Stimulated activated CD4-positive, alpha-beta T cell treated with anti-CD3 and anti-CD28 coated beads, Interleukin-2, amount 100 ng/mL, for 24 hours (primary cell): Measurements from ENCODE around the gene LVRN.

Experiments
- DNase-seq, 2 donors: peaks; one replicate each; pipeline ENCODE4 v3.0.0-alpha.2; 2020

Gene LVRN

DNA sequence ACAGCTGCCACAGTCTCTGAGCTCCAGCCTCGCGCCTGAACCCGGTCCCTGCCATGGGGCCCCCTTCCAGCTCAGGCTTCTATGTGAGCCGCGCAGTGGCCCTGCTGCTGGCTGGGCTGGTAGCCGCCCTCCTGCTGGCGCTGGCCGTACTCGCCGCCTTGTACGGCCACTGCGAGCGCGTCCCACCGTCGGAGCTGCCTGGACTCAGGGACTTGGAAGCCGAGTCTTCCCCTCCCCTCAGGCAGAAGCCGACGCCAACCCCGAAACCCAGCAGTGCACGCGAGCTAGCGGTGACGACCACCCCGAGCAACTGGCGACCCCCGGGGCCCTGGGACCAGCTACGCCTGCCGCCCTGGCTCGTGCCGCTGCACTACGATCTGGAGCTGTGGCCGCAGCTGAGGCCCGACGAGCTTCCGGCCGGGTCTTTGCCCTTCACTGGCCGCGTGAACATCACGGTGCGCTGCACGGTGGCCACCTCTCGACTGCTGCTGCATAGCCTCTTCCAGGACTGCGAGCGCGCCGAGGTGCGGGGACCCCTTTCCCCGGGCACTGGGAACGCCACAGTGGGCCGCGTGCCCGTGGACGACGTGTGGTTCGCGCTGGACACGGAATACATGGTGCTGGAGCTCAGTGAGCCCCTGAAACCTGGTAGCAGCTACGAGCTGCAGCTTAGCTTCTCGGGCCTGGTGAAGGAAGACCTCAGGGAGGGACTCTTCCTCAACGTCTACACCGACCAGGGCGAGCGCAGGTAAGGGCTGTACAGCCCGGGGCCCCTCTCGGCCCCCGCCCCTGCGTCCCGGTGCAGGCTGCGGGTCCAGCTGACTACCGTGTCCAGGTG, 509 bp downstream of the LVRN start:
- DNase-seq, result no peak

DNA sequence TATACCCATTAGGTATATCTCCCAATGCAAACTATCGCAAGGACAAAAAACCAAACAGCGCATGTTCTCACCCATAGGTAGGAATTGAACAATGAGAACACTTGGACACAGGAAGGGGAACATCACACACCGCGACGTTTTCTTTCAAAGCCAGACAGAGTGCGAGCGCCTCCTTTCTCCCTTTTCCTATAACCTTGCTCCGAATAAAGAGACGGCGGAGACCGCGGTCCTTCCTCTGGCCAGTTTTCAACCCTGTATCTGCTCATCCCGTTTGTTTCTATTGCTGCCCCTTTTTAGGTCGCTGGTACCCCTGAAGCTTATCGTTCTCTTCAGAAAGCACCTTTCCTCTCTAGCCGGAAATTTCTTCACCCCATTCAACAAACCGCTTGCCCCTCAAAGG, 1.3 kb downstream of the LVRN start:
- no peak for DNase-seq

DNA sequence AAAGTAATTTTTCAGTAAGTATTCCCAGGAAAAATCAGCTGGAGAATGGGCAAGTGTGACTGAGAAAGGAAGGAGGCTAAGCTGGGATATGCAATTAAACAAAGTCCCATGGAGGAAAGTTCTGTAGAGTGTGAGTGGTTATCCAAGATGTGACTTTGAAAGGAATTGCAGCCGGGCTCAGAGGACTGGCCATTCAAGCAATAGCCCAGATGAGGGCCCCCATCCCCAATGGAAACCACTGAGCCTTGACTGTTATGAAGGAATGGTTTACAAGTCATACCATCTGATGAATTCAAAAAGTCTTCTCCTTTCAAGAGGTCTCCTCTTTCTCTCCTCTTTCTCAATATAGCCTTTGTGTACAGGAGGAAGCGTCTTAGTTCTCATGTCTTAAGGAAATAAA, 6.5 kb downstream of the LVRN start:
- no peak for DNase-seq

DNA sequence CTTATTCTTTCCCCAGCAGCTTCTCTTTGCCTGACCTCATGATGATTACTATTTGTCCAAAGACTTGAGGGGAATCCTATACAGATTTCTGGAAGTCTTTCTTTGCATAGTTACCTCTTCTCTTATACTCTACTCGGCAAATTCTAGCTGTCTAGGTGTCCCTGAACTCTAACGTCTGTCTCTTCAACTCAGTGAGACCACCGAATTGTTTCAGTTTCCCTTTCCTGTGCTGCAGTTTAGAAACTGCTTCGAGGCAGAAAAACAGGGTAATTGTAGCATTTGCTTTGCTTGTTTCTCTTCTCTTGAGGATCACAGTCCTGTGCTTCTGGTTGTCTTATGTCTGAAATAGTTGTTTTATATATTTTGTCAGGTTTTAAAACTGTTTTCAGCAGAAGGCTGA, 14.8 kb downstream of the LVRN start:
- DNase-seq, result no peak

DNA sequence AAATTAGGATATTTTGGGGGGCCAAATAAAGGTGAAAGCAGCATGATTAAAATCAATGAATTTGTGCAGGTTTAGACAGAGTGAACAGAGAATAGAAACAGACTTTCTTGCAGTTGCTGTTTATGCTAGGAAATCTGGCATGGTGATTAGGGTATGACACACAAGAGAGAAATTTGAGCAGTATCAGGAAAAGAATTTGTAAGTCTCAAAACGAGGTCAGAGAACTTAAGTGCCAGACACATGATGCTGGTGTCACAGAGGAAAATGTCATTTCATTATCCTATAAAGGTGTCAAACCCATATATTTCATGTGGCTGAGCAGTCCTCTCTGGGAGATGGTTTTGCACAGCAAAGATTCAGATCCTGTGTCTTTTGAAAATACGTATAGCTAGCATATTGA, 15.7 kb downstream of the LVRN start:
- DNase-seq, result no peak

DNA sequence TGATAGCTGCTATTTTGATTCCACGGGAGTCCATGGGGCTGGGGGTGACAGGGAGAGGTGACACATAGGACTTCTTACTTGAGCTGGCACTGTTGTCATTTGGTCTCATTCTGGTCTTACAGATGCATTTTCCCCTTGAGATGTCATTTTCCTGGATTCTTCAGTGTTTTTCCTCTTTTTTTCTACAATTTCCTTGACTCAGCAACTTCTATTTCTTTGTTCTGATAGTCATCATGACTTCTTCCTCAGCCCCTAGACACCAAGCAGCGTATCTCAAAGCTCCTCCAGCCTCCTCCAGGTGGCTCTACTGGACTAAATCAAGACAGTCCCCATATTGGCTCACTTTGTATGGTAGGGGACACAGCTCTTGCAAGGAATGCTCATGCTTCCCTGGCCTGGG, 16.5 kb downstream of the LVRN start:
- no peak for DNase-seq

DNA sequence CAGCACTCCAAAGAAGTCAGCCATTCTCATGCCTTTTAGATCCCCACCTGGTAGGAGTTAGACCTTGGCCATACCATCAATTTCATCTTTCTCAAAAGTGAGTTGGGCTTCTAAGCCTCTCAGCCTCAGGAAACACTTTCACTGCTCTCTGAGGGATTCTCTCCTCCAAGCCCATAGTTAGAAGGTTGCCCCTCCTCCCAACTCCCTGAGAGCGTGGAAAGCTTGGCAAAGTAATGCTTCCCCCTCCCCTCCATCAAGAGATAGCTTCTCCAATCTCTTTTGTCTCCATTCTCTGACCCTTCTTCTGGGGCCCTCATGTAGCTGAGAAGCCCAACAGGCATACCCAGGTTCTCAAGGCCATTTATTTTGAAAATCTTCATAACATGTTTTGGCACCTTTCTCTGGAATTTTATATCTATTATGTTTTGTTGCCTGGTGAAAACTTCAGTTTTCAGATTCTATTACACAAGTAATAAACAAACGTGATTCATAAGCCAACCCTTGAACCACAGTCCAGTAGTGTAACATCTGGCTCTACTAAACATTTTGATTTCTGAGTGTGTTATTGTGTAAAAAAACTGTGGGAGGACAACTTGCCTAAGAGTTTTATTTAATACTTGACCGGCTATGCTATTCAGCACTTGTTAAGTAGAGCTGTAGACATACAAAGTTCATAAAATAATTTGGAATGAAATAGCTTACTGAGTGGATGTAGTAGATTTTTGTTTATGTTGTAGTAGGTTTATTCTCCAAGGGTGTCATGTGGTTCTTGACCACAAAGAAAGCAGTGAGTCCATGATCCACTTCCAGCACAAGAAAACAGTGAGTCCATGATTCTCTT, 17.1 kb downstream of the LVRN start:
- DNase-seq, result no peak

DNA sequence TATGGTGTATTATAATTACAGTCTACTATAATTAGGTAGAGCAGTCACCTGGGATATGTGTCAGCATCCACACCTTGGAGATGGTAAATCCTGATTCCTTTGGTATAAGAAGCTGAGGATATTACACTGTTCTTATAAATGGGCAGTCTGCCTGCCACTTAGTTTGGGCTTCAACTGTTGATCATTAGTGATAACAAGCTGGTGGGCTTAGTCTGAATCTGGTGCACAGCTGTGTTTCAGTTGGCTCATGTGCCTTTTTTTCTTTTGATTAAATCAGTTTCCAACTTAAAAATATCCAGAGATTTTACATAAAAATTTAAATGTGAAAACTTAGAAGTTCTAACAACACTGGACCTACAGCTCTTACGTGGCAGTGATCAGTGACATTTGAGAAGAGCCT, 21.2 kb downstream of the LVRN start:
- no peak for DNase-seq

DNA sequence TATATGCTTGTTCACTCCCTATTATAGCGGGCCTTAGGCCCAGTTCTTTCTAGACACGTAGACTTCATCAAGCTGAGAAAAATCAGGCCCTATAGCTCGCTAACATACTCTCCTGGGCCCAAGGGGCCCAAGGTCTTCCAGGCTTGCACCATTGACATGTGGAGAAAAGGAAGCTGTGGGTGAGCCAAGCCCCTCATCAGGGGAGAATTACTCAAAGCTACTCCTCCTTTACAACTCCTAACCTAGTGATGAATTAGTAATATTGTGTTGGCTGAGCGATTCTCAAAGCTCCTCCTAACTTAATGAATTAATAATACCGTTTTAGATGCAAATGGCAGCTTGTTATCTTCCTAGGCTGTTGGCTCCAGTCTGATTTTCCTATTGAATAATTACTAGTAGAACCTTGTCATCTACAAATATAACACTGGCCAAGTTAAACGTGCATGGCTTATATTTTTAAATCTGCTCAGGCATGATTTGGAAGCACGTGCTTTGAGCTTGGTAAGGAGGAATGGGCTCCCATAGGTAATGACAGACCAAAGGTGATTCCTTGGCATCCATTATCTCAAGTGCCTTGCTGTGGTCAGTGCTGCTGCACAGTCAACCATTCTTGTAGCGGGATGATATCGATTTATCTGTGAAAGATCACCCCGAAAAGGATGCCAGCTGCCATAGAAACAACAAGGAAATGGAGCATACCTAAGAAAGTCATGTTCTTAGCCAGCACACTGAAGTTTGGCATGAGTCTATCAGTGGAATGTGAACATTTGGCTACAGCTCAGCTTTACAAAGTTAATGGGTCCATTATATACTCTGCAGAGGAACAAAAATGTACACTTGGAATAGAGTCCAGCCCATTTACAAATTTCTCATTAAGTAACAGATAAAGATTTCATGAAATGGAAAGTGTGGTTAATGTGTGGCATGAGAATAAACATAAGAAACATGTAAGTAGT, 23.8 kb downstream of the LVRN start:
- DNase-seq, result no peak

DNA sequence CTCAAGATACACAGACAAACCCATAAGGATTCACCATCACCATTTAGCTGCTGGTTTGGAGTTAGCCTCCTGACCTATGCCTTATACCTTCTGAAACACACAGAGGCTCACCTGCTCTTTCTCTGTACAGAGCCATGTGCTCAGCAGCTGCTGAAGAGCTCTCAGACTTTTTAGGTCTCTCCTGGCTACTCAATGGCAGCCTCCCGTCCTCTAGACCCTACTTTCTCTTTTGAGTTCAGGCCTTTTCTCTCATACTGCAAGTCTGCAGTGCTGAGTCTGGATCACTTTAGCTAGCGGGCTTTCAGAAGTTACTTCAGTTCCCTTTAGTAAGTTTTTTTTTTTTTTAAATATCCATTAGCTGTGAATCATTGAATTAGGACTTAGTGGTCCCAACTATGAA, 25.7 kb downstream of the LVRN start:
- no peak for DNase-seq

DNA sequence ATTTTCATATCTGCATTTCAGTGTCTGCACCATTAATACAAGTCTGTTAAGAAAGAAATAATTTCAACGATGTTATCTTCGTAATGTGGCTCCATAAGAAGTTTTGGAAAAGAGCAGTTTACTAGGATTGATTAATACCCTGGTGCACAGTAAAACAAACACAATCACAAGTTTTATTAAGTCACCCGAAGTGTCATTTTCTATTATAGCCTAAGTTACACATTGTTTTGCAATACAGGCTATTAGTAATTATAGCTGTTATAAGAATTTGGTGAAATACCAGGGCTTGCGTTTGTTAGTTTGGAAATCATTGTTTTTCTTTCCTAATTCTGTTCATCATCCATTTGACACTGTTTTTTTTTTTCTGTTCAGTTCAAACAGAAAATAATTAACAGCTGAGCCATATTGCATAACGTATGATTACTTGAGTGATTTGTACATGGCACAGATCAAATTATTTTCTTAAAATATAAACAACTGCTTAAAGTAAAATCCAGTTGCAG, 30.6 kb downstream of the LVRN start:
- no peak for DNase-seq

DNA sequence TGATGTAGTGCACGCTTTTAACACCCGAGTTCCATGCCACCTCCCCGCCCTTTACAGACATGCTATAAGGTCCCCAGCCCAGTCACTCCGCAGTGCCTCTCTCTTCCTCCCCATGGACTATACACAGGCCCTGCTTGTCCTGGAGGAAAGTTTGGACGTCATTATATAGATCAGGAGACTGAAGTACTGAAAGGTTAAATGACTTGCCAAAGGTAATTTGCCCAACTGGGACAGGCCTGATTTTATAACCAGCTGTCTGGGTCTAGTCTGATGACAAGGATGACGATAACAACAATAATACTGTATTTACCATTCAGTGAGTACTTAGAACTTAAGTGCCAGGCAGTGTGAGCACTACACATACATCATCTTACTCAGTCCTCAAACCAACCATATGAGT, 33.1 kb downstream of the LVRN start:
- DNase-seq, result no peak

DNA sequence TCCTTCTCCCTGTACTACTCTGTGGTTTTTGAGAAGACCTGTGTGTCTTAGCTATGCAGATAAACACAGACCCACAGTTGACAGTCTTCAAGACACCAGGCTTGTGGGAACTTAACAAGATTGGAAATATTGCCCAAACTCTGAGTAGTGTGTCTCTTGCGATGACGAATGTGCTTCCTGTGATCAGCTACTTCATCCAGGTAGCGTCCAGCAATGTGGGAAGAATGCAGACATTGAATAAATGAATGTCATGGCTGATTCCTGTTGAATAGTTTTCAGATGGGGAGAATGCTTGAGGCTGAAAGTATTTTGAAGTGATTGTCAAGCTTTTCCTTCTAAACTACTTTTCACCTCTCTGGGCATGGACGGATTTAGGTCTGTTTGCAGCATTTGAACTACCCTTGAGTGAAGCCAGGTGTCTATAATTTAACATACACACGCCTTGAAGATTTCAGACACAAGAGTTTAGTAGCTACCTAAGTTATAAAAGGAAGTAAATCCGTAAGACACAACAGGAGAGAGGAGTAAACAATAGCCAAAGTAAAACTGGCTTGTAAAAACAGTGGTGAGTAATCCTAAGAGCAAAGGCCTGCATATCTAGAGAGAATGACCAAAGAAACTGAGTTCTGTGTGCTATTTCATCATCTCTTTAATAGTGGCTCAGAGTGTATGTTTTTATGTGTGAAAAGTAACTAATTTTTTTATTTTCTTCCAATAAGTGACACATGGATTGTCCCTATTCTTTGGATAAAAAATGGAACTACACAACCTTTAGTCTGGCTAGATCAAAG, 40.0 kb downstream of the LVRN start:
- DNase-seq, result no peak

DNA sequence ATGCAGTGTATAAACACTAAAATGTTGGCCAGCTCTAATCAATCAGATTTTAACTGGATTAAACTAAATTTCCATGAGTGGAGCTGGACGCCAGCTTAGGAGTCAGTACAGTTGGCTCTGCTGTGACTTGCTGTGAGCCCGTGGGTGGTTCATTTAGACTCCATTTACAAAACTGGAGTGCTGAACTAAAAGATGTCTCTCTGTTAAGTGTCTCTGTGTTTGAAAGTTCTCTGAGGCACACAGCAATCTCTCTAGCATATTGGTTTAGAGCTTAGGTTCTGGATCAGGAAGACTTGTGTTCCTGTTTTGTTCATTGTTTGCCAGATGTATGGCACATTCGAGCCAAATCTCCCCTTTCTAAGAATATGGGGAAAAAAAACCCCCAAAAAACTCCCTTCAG, 42.0 kb downstream of the LVRN start:
- no peak for DNase-seq

DNA sequence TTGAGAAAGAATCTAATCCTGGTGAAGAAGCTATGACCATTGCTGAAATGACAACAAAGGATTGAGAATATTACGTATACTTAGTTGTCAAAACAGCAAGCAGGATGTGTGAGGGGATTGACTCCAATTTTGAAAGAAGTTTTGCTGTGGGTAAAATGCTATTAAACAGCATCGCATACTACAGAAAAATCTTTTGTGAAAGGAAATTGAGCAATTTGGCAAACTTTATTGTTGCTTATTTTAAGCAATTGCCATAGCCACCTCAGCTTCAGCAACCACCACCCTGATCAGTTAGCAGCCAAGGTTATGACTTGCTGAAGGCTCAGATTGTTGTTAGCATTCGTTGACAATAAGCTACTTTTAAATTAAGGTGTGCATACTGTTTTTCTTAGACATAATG, 47.5 kb downstream of the LVRN start:
- no peak for DNase-seq

DNA sequence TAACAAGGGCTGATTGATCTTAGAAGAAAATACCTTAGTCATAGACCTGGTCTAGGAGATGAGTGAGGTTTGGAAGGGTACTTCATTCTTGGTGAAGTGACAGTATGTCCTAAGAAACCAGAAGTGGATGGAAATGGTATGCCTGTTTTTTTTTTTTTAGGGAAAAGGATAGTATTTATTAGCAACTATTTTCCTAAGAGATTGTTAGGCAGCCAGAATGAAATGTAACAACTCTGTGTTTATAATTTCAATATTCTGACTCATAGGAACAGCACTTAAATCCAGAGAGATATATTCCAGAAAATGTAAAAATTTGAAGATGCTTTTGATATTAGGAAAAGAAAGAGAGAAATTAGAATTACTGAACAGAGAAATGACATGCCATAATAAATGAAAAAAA, 48.8 kb downstream of the LVRN start:
- no peak for DNase-seq

DNA sequence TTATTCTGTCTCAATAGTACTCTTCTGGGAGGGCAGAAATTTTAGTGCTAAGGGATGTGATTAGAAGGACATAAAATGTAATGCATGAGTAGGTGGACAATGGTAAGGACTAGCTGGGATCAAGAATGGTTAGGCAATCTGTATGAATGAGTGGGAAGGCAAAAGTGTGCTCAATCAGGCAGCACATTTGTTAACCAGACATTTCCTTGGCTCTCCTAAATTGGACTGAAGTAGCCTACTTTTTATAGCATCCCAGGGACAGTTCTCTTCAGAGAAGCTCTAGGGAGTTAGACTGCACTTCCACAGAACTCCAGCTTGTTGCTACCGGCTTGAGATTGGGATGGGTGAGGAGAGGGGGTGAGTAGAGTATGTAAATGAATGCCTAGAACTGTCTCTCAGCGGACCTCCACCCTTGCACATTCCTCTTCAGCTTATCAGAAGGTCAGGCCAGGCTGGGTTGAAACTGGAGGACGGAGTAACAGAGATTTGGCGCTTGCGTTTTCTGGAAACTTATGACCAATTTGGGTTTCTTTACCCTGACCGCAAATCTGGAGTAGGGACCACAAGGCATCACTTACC, 51.0 kb downstream of the LVRN start:
- no peak for DNase-seq

DNA sequence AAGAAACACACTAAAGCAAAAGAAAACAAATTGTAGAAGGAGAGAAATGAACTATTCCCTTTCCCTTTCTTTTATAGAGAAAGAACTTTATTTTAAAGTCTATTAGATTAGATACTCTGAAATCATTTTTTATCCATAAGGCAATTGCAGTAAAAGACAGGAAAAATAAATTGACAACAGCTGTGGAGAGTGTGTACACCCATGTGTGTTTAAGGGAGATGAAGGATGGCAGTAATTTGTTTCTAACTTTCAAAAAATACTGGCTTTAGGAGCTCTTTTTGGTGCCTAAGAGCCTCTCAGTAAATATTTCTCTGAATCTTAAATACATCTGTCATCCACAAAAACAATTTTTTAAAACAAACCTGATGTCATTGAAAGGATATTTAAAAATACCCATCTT, 51.7 kb downstream of the LVRN start:
- no peak for DNase-seq

DNA sequence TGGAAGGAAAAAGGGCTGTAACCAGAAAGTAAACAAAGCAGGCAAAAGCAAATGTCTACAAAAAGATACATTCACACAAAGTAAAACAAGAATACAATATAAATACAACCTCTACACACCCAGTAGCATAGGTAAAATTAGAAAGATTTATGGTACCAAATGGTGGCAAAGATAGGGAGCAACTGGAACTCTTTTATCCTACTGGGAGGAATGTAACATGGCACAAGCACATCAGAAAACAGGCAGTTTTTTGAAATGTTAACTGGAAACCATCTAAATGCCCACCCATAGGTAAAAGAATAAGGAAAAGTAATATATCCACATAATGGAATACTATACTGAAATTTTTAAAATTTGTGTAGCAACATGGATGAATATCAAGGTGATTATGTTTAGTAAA, 61.3 kb downstream of the LVRN start:
- no peak for DNase-seq

DNA sequence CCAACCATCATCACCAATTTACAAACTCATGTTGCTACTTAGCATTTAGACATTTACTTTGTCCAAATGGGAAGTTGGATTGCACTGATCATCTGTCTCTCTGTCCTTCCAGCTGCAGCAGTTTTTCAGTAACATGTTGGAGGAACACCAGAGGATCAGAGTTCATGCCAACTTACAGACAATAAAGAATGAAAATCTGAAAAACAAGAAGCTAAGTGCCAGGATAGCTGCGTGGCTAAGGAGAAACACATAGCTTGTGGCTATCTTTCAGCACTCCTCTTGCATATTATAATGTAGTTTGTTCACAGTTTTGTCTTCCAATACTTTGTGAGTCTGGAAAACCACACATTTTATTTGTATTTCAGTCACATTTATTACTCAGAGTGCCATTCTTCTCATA, 63.6 kb downstream of the LVRN start:
- DNase-seq, result no peak

DNA sequence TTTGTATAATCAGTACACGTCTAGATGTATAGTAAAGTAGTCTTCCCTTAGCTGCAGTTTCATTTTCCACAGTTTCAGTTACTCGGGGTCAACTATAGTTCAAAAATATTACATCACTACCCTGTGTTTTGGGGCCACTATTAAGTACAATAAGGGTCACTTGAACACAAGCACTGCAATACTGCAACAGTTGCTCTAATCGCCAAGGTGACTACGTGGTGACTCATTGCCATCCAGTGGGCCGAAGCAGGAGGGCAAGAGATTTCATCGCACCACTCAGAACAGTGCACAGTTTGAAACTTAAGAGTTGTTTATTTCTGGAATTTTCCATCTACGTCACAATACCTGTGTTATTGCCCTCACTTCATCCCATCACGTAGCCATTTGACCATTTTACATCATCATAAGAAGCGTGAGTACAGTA, 69.8 kb downstream of the LVRN start, which contains the start of gene ARL14EPL:
Gene ARL14EPL (plus strand): TSS at position 379 of the 424 bp plus-strand sequence. CDS start 18,994 bp downstream, outside the sequence.
- DNase-seq, result no peak

DNA sequence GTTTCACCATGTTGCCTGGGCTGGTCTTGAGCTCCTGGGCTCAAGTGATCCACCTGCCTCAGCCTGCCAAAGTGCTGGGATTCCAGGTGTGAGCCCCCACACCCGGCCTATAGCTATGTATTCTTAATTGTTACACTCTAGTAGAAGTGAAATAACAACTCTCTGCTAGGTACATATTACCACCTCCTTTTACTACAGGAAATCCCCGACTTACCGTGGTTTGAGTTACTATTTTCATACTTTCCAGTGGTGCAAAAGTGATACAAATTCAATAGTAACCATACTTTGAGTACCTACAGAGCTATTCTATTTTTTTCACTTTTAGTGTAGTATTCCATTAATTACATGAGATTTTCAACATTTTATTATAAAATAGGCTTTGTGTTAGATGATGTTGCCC, 70.7 kb downstream of the LVRN start:
- DNase-seq, result no peak
